GM23338 (cell line): ENCODE measurements around the gene BRD3. TPM values are rescaled to one million over a fixed set of nuclear protein-coding genes. Genes with fewer than 3 reads are reported as not detected.

Experiments
- ATAC-seq: fragments of 200-7000 bp; cut with Tn5 transposase; 3 replicates; pipeline ENCODE4 v1.9.1; 2020
- DNase-seq: peaks from one replicate; pipeline ENCODE4 v3.0.0-alpha.2; 2015; ENCODE audit warnings: low spot score
- H2AFZ ChIP-seq: fragments of 200-600 bp; sonication (generic); 2 replicates; pipeline ENCODE4 v1.8.0; 2016; ENCODE audit warnings: antibody characterized with exemption, mild to moderate bottlenecking, moderate library complexity
- H3F3A ChIP-seq: fragments of 200-600 bp; sonication (generic); replicated peaks from 2 replicates; pipeline ENCODE4 v1.8.0; 2017; ENCODE audit warnings: antibody characterized with exemption, mixed run types, low read depth
- H3K27ac ChIP-seq: fragments of 200-600 bp; sonication (generic); 2 replicates; pipeline ENCODE4 v1.6.1; 2016; ENCODE audit warnings: low read depth
- H3K27me3 ChIP-seq: fragments of 200-600 bp; sonication (generic); 2 replicates; pipeline ENCODE4 v1.8.0; 2016; ENCODE audit warnings: mild to moderate bottlenecking, mixed run types, moderate library complexity; ENCODE audit not compliant: insufficient read depth
- H3K36me3 ChIP-seq: fragments of 200-600 bp; sonication (generic); 2 replicates; pipeline ENCODE4 v1.8.0; 2016; ENCODE audit warnings: mild to moderate bottlenecking; ENCODE audit not compliant: insufficient read depth
- H3K4me1 ChIP-seq: fragments of 200-600 bp; sonication (generic); 2 replicates; pipeline ENCODE4 v1.8.0; 2016; ENCODE audit warnings: mild to moderate bottlenecking, moderate library complexity; ENCODE audit not compliant: insufficient read depth
- H3K4me2 ChIP-seq: fragments of 200-600 bp; sonication (generic); 2 replicates; pipeline ENCODE4 v1.7.1; 2017; ENCODE audit warnings: mixed run types
- H3K4me3 ChIP-seq: fragments of 200-600 bp; sonication (generic); 2 replicates; pipeline ENCODE4 v1.6.1; 2016; ENCODE audit warnings: mixed run types
- H3K79me2 ChIP-seq: fragments of 200-600 bp; sonication (generic); replicated peaks from 2 replicates; pipeline ENCODE4 v1.8.0; 2017; ENCODE audit warnings: mild to moderate bottlenecking; ENCODE audit not compliant: insufficient read depth
- H3K9me2 ChIP-seq: fragments of 200-600 bp; sonication (generic); 2 replicates; pipeline ENCODE4 v1.8.0; 2017; ENCODE audit not compliant: insufficient read depth
- H4K20me1 ChIP-seq: fragments of 200-600 bp; sonication (generic); replicated peaks from 2 replicates; pipeline ENCODE4 v1.8.0; 2017; ENCODE audit warnings: mild to moderate bottlenecking; ENCODE audit not compliant: insufficient read depth
- H3K27ac Mint-ChIP-seq: 2 replicates; pipeline ENCODE4 v1.8.0; 2020; ENCODE audit warnings: inconsistent platforms, mild to moderate bottlenecking, moderate library complexity, mixed read lengths
- H3K27me3 Mint-ChIP-seq: 3 replicates; pipeline ENCODE4 v1.8.0; 2022; ENCODE audit warnings: low read depth, mild to moderate bottlenecking, moderate library complexity, mixed read lengths, inconsistent platforms; ENCODE audit not compliant: insufficient read depth, poor library complexity
- H3K36me3 Mint-ChIP-seq: 3 replicates; pipeline ENCODE4 v1.8.0; 2021; ENCODE audit warnings: low read depth, mild to moderate bottlenecking, inconsistent platforms, moderate library complexity, mixed read lengths
- H3K4me1 Mint-ChIP-seq: 3 replicates; pipeline ENCODE4 v1.8.0; 2020; ENCODE audit warnings: mild to moderate bottlenecking, inconsistent platforms, mixed read lengths
- H3K4me3 Mint-ChIP-seq: 3 replicates; pipeline ENCODE4 v1.8.0; 2021; ENCODE audit warnings: moderate library complexity, mild to moderate bottlenecking, inconsistent platforms, mixed read lengths
- H3K9me3 Mint-ChIP-seq: 3 replicates; pipeline ENCODE4 v1.8.0; 2020; ENCODE audit warnings: moderate library complexity, mild to moderate bottlenecking, inconsistent platforms, mixed read lengths
- CTCF ChIP-seq, 2 experiments: fragments of 200-600 bp in 1 of 2; sonication (generic) in 1 of 2; conservative IDR thresholded peaks; 2 replicates each; pipeline versions ENCODE4 v1.5.1 to v1.6.1; 2016 to 2017; ENCODE audit warnings: antibody characterized with exemption in 2 of 2, low read depth in 2 of 2, mild to moderate bottlenecking in 2 of 2, moderate library complexity in 1 of 2
- ETS1 ChIP-seq: IDR thresholded peaks from 2 replicates; pipeline ENCODE4 v1.6.1; 2016; ENCODE audit warnings: antibody characterized with exemption
- EZH2 ChIP-seq: fragments of 200-600 bp; sonication (generic); IDR thresholded peaks from one replicate; pipeline ENCODE4 v1.8.0; 2017; ENCODE audit warnings: antibody characterized with exemption, mild to moderate bottlenecking, low read depth; ENCODE audit not compliant: unreplicated experiment
- EZH2phosphoT487 ChIP-seq: fragments of 200-600 bp; sonication (generic); IDR thresholded peaks from one replicate; pipeline ENCODE4 v1.8.1; 2018; ENCODE audit warnings: antibody characterized with exemption; ENCODE audit not compliant: unreplicated experiment
- JUNB ChIP-seq: IDR thresholded peaks from one replicate; pipeline ENCODE4 v1.6.1; 2016; ENCODE audit warnings: antibody characterized with exemption; ENCODE audit not compliant: unreplicated experiment
- NANOG ChIP-seq: IDR thresholded peaks from 2 replicates; pipeline ENCODE4 v1.6.1; 2016; ENCODE audit warnings: antibody characterized with exemption, borderline replicate concordance
- POLR2AphosphoS5 ChIP-seq: IDR thresholded peaks from 2 replicates; pipeline ENCODE4 v1.6.1; 2016; ENCODE audit warnings: antibody characterized with exemption, low read depth
- STAT1 ChIP-seq: IDR thresholded peaks from one replicate; pipeline ENCODE4 v1.6.1; 2016; ENCODE audit warnings: antibody characterized with exemption; ENCODE audit not compliant: unreplicated experiment
- ZNF114 ChIP-seq: fragments of 250-450 bp; sonication (Bioruptor Pico); IDR thresholded peaks from 2 replicates; pipeline ENCODE4 v1.5.0; 2020; ENCODE audit warnings: mild to moderate bottlenecking, moderate library complexity
- ZNF331 ChIP-seq: fragments of 250-450 bp; sonication (Bioruptor Pico); IDR thresholded peaks from 2 replicates; pipeline ENCODE4 v1.5.0; 2020; ENCODE audit warnings: low read depth, mild to moderate bottlenecking, moderate library complexity
- ZNF462 ChIP-seq: fragments of 250-450 bp; sonication (Bioruptor Pico); IDR thresholded peaks from 2 replicates; pipeline ENCODE4 v1.5.0; 2020; ENCODE audit warnings: mild to moderate bottlenecking, moderate library complexity
- polyA plus RNA-seq: library from polyadenylated mRNA; unstranded; fragments of >200 nt; fragmentation: Nextera tagmentation; extraction: Ambion mirVana; gene quantifications from 2 replicates; pipeline ENCODE4 v1.2.1, GENCODE V29; 2016
- total RNA-seq: library from RNA; depleted of rRNA; stranded (reverse); fragments of >200 nt; shearing (Covaris generic); gene quantifications from 2 replicates; pipeline ENCODE4 v1.2.3, GENCODE V29; 2014

The BRD3 gene
- total and polyA plus RNA-seq, 2 experiments from 2014 or later, result 46.0 to 88.0 TPM

- DNase-seq, result no peak
- Mint-ChIP-seq H3K36me3 (peaks cover 47% of the 10 kb centered on the region), H3K9me3 (no peaks in the 10 kb centered on the region), H3K4me1 (no peaks in the 10 kb centered on the region), H3K27me3 (peaks cover 6% of the 10 kb centered on the region), H3K27ac (no peak overlapping the region; the same call in 1 of the 2 replicates), H3K4me3 (no peak overlapping the region)
- peaks cover 10% of the 10 kb centered on the region; the same call in 1 of the 2 replicates for H3K36me3 ChIP-seq
- no peaks in the 10 kb centered on the region for H3K9me2 ChIP-seq
- H3K27ac ChIP-seq, result no peak overlapping the region
- no peak for ATAC-seq
- H2AFZ ChIP-seq, result no peak overlapping the region
- H3K4me3 ChIP-seq, result no peak overlapping the region
- no peaks in the 10 kb centered on the region; the same call in none of the 2 replicates for H4K20me1 ChIP-seq
- no peaks in the 10 kb centered on the region for H3K4me1 ChIP-seq
- no peaks in the 10 kb centered on the region for H3K27me3 ChIP-seq
- no peak overlapping the region for H3K4me2 ChIP-seq
- TF ChIP-seq EZH2phosphoT487, result no peak
- TF ChIP-seq CTCF (conservative IDR thresholded peaks at IDR 0.05; ENCODE audit: low read depth in 2 of 2), result no peak
- TF ChIP-seq POLR2AphosphoS5, result no peak
- no peak for TF ChIP-seq ZNF331 (CRISPR knock-in tag)
- no peak for TF ChIP-seq JUNB
- TF ChIP-seq STAT1, result no peak
- H3K79me2 ChIP-seq, result peaks cover 23% of the 10 kb centered on the region
- H3F3A ChIP-seq, result no peaks in the 10 kb centered on the region
Measured at GRCh38 chr9:134050726-134051125, 17.1 kb downstream of the BRD3 start.

- Mint-ChIP-seq H3K4me1 (no peaks in the 10 kb centered on the region), H3K36me3 (peaks cover 53% of the 10 kb centered on the region), H3K9me3 (no peaks in the 10 kb centered on the region), H3K27ac (no peak overlapping the region), H3K27me3 (peaks cover 6% of the 10 kb centered on the region), H3K4me3 (no peak overlapping the region)
- Histone ChIP-seq H4K20me1 (no peaks in the 10 kb centered on the region; the same call in none of the 2 replicates), H3K27me3 (no peaks in the 10 kb centered on the region), H3K9me2 (no peaks in the 10 kb centered on the region), H2AFZ (no peak overlapping the region), H3K4me2 (no peak overlapping the region), H3F3A (no peaks in the 10 kb centered on the region), H3K4me1 (no peaks in the 10 kb centered on the region), H3K36me3 (peaks cover 10% of the 10 kb centered on the region; the same call in 1 of the 2 replicates), H3K27ac (no peak overlapping the region), H3K4me3 (no peak overlapping the region), H3K79me2 (peaks cover 16% of the 10 kb centered on the region)
- no peak for DNase-seq
- ATAC-seq, result no peak
- TF ChIP-seq ETS1 (no peak), NANOG (no peak), STAT1 (no peak), EZH2 (no peak), JUNB (no peak), POLR2AphosphoS5 (no peak), ZNF114 (no peak), ZNF462 (CRISPR knock-in tag) (no peak)
Measured at GRCh38 chr9:134049772-134050588, 17.8 kb downstream of the BRD3 start.
